HepG2 (cell line): Measurements from ENCODE around the gene ADGRL3. TPM values are rescaled to one million over a fixed set of nuclear protein-coding genes. Genes with fewer than 3 reads are reported as not detected.
A peak's percentile ranks its signal among the peaks of the same experiment; 100 is the strongest.

Experiments
- ATAC-seq: fragments of 200-7000 bp; cut with Tn5 transposase; 3 replicates; pipeline ENCODE4 v1.9.1; 2020; ENCODE audit warnings: mild to moderate bottlenecking, moderate library complexity
- BruUV-seq: library from RNA; stranded (reverse); fragments of 400-500 nt; replicated peaks from 2 replicates; lab custom pipeline; 2021; lab: Mats Ljungman, UMichigan
- CTCF ChIA-PET: fragments of 300-600 bp; formaldehyde crosslinking; extraction: SDS; loops from one replicate; lab custom pipeline; 2021; ENCODE audit warnings: low total read pairs, inconsistent platforms, low intra/inter-chr PET ratio; lab: Yijun Ruan, JAX
- POLR2A ChIA-PET: fragments of 350-600 bp; sonication (Branson Sonifier 250); formaldehyde crosslinking; loops from one replicate; lab custom pipeline; 2020; ENCODE audit warnings: antibody characterized with exemption, inconsistent platforms; lab: Yijun Ruan, JAX
- DNase-seq: peaks from one replicate; pipeline ENCODE4 v3.0.0-alpha.2; 2015; ENCODE audit warnings: low spot score
- FAIRE-seq: peaks from 3 replicates; lab custom pipeline; 2011; peaks lifted over from hg19 to GRCh38; lab: Jason Lieb, UNC
- H2AFZ ChIP-seq: one replicate; pipeline ENCODE4 v1.6.1; 2011; ENCODE audit warnings: low read length, inconsistent platforms
- H3K27ac ChIP-seq: fragments of 300-600 bp; 3 replicates; pipeline ENCODE4 v1.8.0; 2011; ENCODE audit warnings: mixed run types, mild to moderate bottlenecking, mixed read lengths, low read length, inconsistent platforms; ENCODE audit not compliant: insufficient read depth; ENCODE audit errors: extremely low read length
- H3K27me3 ChIP-seq, 2 experiments: fragments of 200-600 bp in 1 of 2; 2 replicates in 1 of 2; 3 replicates in 1 of 2; pipeline versions ENCODE4 v1.6.0 to v1.8.0; 2011; ENCODE audit warnings: low read length in 2 of 2, mild to moderate bottlenecking in 2 of 2, moderate library complexity in 2 of 2, inconsistent platforms in 1 of 2; ENCODE audit not compliant: insufficient read depth in 2 of 2, control insufficient read depth in 1 of 2
- H3K36me3 ChIP-seq, 2 experiments: fragments of 200-600 bp in 1 of 2; replicated peaks in 1 of 2; 2 replicates in 1 of 2; 3 replicates in 1 of 2; pipeline versions ENCODE4 v1.5.1 to v1.8.0; 2011; ENCODE audit warnings: low read length in 2 of 2, inconsistent platforms in 1 of 2; ENCODE audit not compliant: insufficient read depth in 2 of 2, control insufficient read depth in 1 of 2
- H3K4me1 ChIP-seq: 2 replicates; pipeline ENCODE4 v1.5.1; 2012; ENCODE audit warnings: low read length, inconsistent platforms; ENCODE audit not compliant: insufficient read depth
- H3K4me2 ChIP-seq: 2 replicates; pipeline ENCODE4 v1.6.0; 2011; ENCODE audit warnings: low read depth, low read length, inconsistent platforms
- H3K4me3 ChIP-seq, 3 experiments: fragments of 200-600 bp in 1 of 3; sonication (generic), shearing (Covaris generic) in 1 of 3; replicated peaks in 1 of 3; 2 replicates each; pipeline ENCODE4 v1.5.1; 2011 to 2016; ENCODE audit warnings: low read length in 3 of 3, inconsistent platforms in 2 of 3, low read depth in 2 of 3, mild to moderate bottlenecking in 2 of 3, control low read depth in 1 of 3, mixed read lengths in 1 of 3; ENCODE audit not compliant: insufficient read depth in 1 of 3
- H3K79me2 ChIP-seq: one replicate; pipeline ENCODE4 v1.6.1; 2011; ENCODE audit warnings: low read length, inconsistent platforms; ENCODE audit not compliant: insufficient read depth
- H3K9ac ChIP-seq: 2 replicates; pipeline ENCODE4 v1.6.0; 2011; ENCODE audit warnings: mild to moderate bottlenecking, low read depth, low read length, inconsistent platforms; ENCODE audit not compliant: insufficient read depth
- H3K9me3 ChIP-seq: 2 replicates; pipeline ENCODE4 v1.5.1; 2012; ENCODE audit warnings: mild to moderate bottlenecking, low read length
- H4K20me1 ChIP-seq: 2 replicates; pipeline ENCODE4 v1.6.0; 2011; ENCODE audit warnings: inconsistent platforms, mild to moderate bottlenecking, low read length, moderate library complexity; ENCODE audit not compliant: insufficient read depth
- ATF7 ChIP-seq, 2 experiments: fragments of 450-650 bp in 1 of 2; sonication (generic) in 1 of 2; formaldehyde crosslinking in 1 of 2; IDR thresholded peaks; 2 replicates each; pipeline versions ENCODE4 v1.4.0 to v1.6.1; 2016 to 2020; ENCODE audit warnings: antibody characterized with exemption in 1 of 2, mild to moderate bottlenecking in 1 of 2, missing genetic modification reagents in 1 of 2
- CEBPB ChIP-seq: IDR thresholded peaks from 2 replicates; pipeline ENCODE4 v1.6.1; 2011; ENCODE audit warnings: low read depth, low read length, improper control_type of control experiment, borderline replicate concordance
- GABPB1 ChIP-seq: IDR thresholded peaks from 2 replicates; pipeline ENCODE4 v1.6.1; 2016; ENCODE audit warnings: mild to moderate bottlenecking, missing genetic modification reagents, moderate library complexity, missing compliant biosample characterization
- KLF9 ChIP-seq: IDR thresholded peaks from 2 replicates; pipeline ENCODE4 v1.6.1; 2016; ENCODE audit warnings: low read depth
- SCMH1 ChIP-seq: sonication (generic); formaldehyde crosslinking; IDR thresholded peaks from 2 replicates; pipeline ENCODE4 v1.9.0; 2021; ENCODE audit warnings: missing genetic modification reagents, mild to moderate bottlenecking, borderline replicate concordance
- ZBTB4 ChIP-seq: sonication (generic); formaldehyde crosslinking; IDR thresholded peaks from 2 replicates; pipeline ENCODE4 v1.4.0; 2020; ENCODE audit warnings: missing genetic modification reagents, mild to moderate bottlenecking, borderline replicate concordance
- ZHX1 ChIP-seq: sonication (generic); formaldehyde crosslinking; IDR thresholded peaks from 2 replicates; pipeline ENCODE4 v1.8.1; 2022; ENCODE audit warnings: low read depth, mild to moderate bottlenecking, missing genetic modification reagents
- ZNF292 ChIP-seq: sonication (generic); formaldehyde crosslinking; IDR thresholded peaks from 2 replicates; pipeline ENCODE4 v1.8.1; 2022; ENCODE audit warnings: mild to moderate bottlenecking, low read depth, missing genetic modification reagents, borderline replicate concordance
- ZNF546 ChIP-seq: sonication (generic); formaldehyde crosslinking; conservative IDR thresholded peaks from 2 replicates; pipeline ENCODE4 v1.8.1; 2023; ENCODE audit warnings: mild to moderate bottlenecking, missing genetic modification reagents
- ZSCAN5A ChIP-seq: sonication (generic); formaldehyde crosslinking; IDR thresholded peaks from 2 replicates; pipeline ENCODE4 v1.8.0; 2022; ENCODE audit warnings: mild to moderate bottlenecking, missing genetic modification reagents, borderline replicate concordance
- WGBS: methylation state at CpG from one replicate; pipeline ENCODE4 v1.1.6; 2017; ENCODE audit warnings: low lambda C conversion rate; 5-methylcytosine and 5-hydroxymethylcytosine counted together
- in situ Hi-C: cut with HindIII; loops from 2 replicates; pipeline ENCODE4 v1.10.0; 2017; ENCODE audit warnings: low pct_unique_long_range_greater_than_20kb; ENCODE audit not compliant: extremely low pct_ligation_motif_present
- intact Hi-C: fragments of 100-400 bp; cut with micrococcal nuclease; formaldehyde crosslinking; loops from one replicate; pipeline ENCODE4 v1.10.0; 2022; ENCODE audit not compliant: unreplicated experiment
- polyA plus RNA-seq, 8 experiments: library from polyadenylated mRNA; depleted of rRNA in 3 of 8; stranded (reverse) in 7 of 8; unstranded in 1 of 8; fragments of >200 nt; fragmentation: Illumina TruSeq in 4 of 8; extraction: Trizol in 4 of 8; gene quantifications; 2 replicates each; pipeline versions ENCODE4 v1.2.1 to v1.2.3, GENCODE V29; 2011 to 2016; ENCODE audit warnings: low read depth in 4 of 8, missing spikeins in 1 of 8, mixed read lengths in 1 of 8; ENCODE audit not compliant: insufficient read depth in 1 of 8
- total RNA-seq, 5 experiments: library from RNA; depleted of rRNA; stranded (reverse); fragments of >200 nt; fragmentation: Illumina TruSeq; extraction: Trizol; gene quantifications; 2 replicates each; pipeline ENCODE4 v1.2.3, GENCODE V29; 2016; ENCODE audit warnings: low read depth in 1 of 5

ADGRL3 gene
- total and polyA plus RNA-seq, 2 of the 13 experiments (the other 11 are each of a cell fraction or from before 2014, with no cell fraction given), result 0.04 to 0.05 TPM

GRCh38 chr4:61549336-61549735 lies 349.2 kb downstream of the ADGRL3 start:
- intact Hi-C loops, result no loop called here
- ATAC-seq (no peak), DNase-seq (no peak), FAIRE-seq (no peak)
- no peaks in the 10 kb centered on the region for H4K20me1 ChIP-seq
- in situ Hi-C loops, result no loop called here
- no peak overlapping the region for H2AFZ ChIP-seq
- no peaks in the 10 kb centered on the region for H3K27me3 ChIP-seq
- no peak overlapping the region for H3K9ac ChIP-seq
- H3K79me2 ChIP-seq, result no peaks in the 10 kb centered on the region
- no peaks in the 10 kb centered on the region for H3K9me3 ChIP-seq
- H3K4me3 ChIP-seq, result no peak overlapping the region
- no peaks in the 10 kb centered on the region for H3K36me3 ChIP-seq
- TF ChIP-seq ZNF292 (CRISPR knock-in tag) (no peak), ZSCAN5A (CRISPR knock-in tag) (no peak), ATF7 (IDR thresholded peaks at IDR 0.05) (peak; percentile 47), ATF7 (CRISPR knock-in tag; IDR thresholded peaks at IDR 0.05) (no peak), ZNF546 (CRISPR knock-in tag) (no peak)
- ChIA-PET POLR2A (no interaction called here), CTCF (no interaction called here)
- no peak overlapping the region for H3K27ac ChIP-seq
- WGBS, result 88% methylated on average over 2 of the region's 2 CpGs
- no TSS peak for BruUV-seq
- no peak overlapping the region for H3K4me2 ChIP-seq
- H3K4me1 ChIP-seq, result no peaks in the 10 kb centered on the region

GRCh38 chr4:61553557-61554125 lies 353.5 kb downstream of the ADGRL3 start:
- Histone ChIP-seq H3K36me3 (no peaks in the 10 kb centered on the region), H3K27ac (no peak overlapping the region), H3K4me3 (no peak overlapping the region), H3K4me1 (peaks cover 16% of the 10 kb centered on the region), H3K27me3 (no peaks in the 10 kb centered on the region), H3K79me2 (no peaks in the 10 kb centered on the region), H3K9ac (no peak overlapping the region), H3K4me2 (no peak overlapping the region), H4K20me1 (no peaks in the 10 kb centered on the region), H3K9me3 (no peaks in the 10 kb centered on the region), H2AFZ (no peak overlapping the region)
- no peak for ATAC-seq
- no TSS peak for BruUV-seq
- intact Hi-C loops (no loop called here), in situ Hi-C loops (no loop called here)
- POLR2A ChIA-PET, result no interaction called here
- FAIRE-seq, result no peak
- WGBS, result 47% methylated on average over 1 of the region's 1 CpG
- CTCF ChIA-PET, result no interaction called here
- no peak for DNase-seq
- TF ChIP-seq GABPB1 (CRISPR knock-in tag), result no peak
- TF ChIP-seq SCMH1, result no peak
- no peak for TF ChIP-seq ZHX1 (CRISPR knock-in tag)
- no peak for TF ChIP-seq KLF9 (CRISPR knock-in tag)
- TF ChIP-seq ZBTB4 (CRISPR knock-in tag), result no peak
- TF ChIP-seq CEBPB, result no peak
